K562 (cell line): Measurements from ENCODE around the gene STEAP1B. TPM values are rescaled to one million over a fixed set of nuclear protein-coding genes. Genes with fewer than 3 reads are reported as not detected.

Experiments used
- ATF7 ChIP-seq: fragments of 450-650 bp; IDR thresholded peaks from 2 replicates; pipeline ENCODE4 v1.7.1; 2014; ENCODE audit warnings: mild to moderate bottlenecking, moderate library complexity
- BCL6 ChIP-seq: fragments of 250-450 bp; sonication (Bioruptor Pico); IDR thresholded peaks from 2 replicates; pipeline ENCODE4 v1.4.0; 2020
- DDX20 ChIP-seq: fragments of 450-650 bp; IDR thresholded peaks from 2 replicates; pipeline ENCODE4 v1.6.1; 2016; ENCODE audit warnings: missing genetic modification characterization, low read depth, mild to moderate bottlenecking, missing compliant biosample characterization, moderate library complexity
- GABPA ChIP-seq: fragments of 200-800 bp; sonication (Bioruptor generic); conservative IDR thresholded peaks from 2 replicates; pipeline ENCODE4 v1.6.1; 2016; ENCODE audit warnings: low read depth, missing genetic modification characterization, missing compliant biosample characterization
- HDAC3 ChIP-seq: fragments of 450-650 bp; IDR thresholded peaks from 2 replicates; pipeline ENCODE4 v1.6.1; 2018; ENCODE audit warnings: borderline replicate concordance, mild to moderate bottlenecking, moderate library complexity; ENCODE audit not compliant: partially characterized antibody
- HINFP ChIP-seq: fragments of 450-650 bp; conservative IDR thresholded peaks from 2 replicates; pipeline ENCODE4 v1.6.1; 2016; ENCODE audit warnings: missing genetic modification characterization, low read depth, mild to moderate bottlenecking, control low read depth, missing compliant biosample characterization
- HMBOX1 ChIP-seq: sonication (generic); IDR thresholded peaks from 2 replicates; pipeline ENCODE4 v1.6.1; 2016
- IRF2 ChIP-seq: sonication (generic); formaldehyde crosslinking; IDR thresholded peaks from 2 replicates; pipeline ENCODE4 v1.8.1; 2022; ENCODE audit warnings: mild to moderate bottlenecking, missing genetic modification reagents
- MNT ChIP-seq, 2 experiments: fragments of 450-650 bp; conservative IDR thresholded peaks; 2 replicates each; pipeline ENCODE4 v1.6.1; 2017; ENCODE audit warnings: mild to moderate bottlenecking in 2 of 2, moderate library complexity in 2 of 2
- NFIX ChIP-seq: fragments of 250-450 bp; sonication (Bioruptor Pico); IDR thresholded peaks from 2 replicates; pipeline ENCODE4 v1.4.0; 2020; ENCODE audit warnings: low read depth, mild to moderate bottlenecking, moderate library complexity
- RBM25 ChIP-seq: fragments of 200-400 bp; formaldehyde crosslinking; IDR thresholded peaks from 2 replicates; pipeline ENCODE4 v1.6.1; 2018; ENCODE audit warnings: low read length, low read depth, moderate library complexity; ENCODE audit not compliant: severe bottlenecking
- RCOR1 ChIP-seq, 2 experiments: IDR thresholded peaks; 2 replicates each; pipeline ENCODE4 v1.6.1; 2012; ENCODE audit warnings: low read depth in 2 of 2, low read length in 2 of 2, borderline replicate concordance in 1 of 2, improper control_type of control experiment in 1 of 2
- SAP30 ChIP-seq: fragments of 200-600 bp; sonication (generic); IDR thresholded peaks from 2 replicates; pipeline ENCODE4 v1.6.1; 2012; ENCODE audit warnings: borderline replicate concordance, low read depth, mild to moderate bottlenecking, moderate library complexity, low read length, control low read depth, inconsistent platforms; ENCODE audit not compliant: insufficient read depth, poor library complexity, severe bottlenecking
- SP1 ChIP-seq: sonication (generic); formaldehyde crosslinking; IDR thresholded peaks from 2 replicates; pipeline ENCODE4 v1.8.1; 2022; ENCODE audit warnings: mild to moderate bottlenecking, missing genetic modification reagents
- TAF15 ChIP-seq: fragments of 200-400 bp; formaldehyde crosslinking; IDR thresholded peaks from 2 replicates; pipeline ENCODE4 v1.6.1; 2017; ENCODE audit warnings: mild to moderate bottlenecking, low read depth, low read length, moderate library complexity
- TCF3 ChIP-seq: sonication (generic); formaldehyde crosslinking; IDR thresholded peaks from 2 replicates; pipeline ENCODE4 v1.4.0; 2020; ENCODE audit warnings: mild to moderate bottlenecking, missing genetic modification reagents
- THAP12 ChIP-seq: fragments of 250-450 bp; sonication (Bioruptor Pico); IDR thresholded peaks from 2 replicates; pipeline ENCODE4 v1.9.0; 2021; ENCODE audit warnings: mild to moderate bottlenecking, inconsistent platforms
- ZNF316 ChIP-seq: fragments of 450-650 bp; IDR thresholded peaks from 2 replicates; pipeline ENCODE4 v1.6.1; 2016
- ZNF717 ChIP-seq: fragments of 250-450 bp; sonication (Bioruptor Pico); IDR thresholded peaks from 2 replicates; pipeline ENCODE4 v1.5.0; 2021
- ZZZ3 ChIP-seq: fragments of 450-650 bp; IDR thresholded peaks from 2 replicates; pipeline ENCODE4 v1.6.1; 2016; ENCODE audit warnings: antibody characterized with exemption, mild to moderate bottlenecking, moderate library complexity
- polyA plus RNA-seq, 8 experiments: library from polyadenylated mRNA; depleted of rRNA in 4 of 8; stranded (reverse) in 5 of 8; unstranded in 3 of 8; fragments of >200 nt; fragmentation: Nextera tagmentation in 2 of 8; fragmentation: Illumina TruSeq in 1 of 8; extraction: Ambion mirVana in 2 of 8; extraction: Trizol in 1 of 8; gene quantifications; 2 replicates each; pipeline versions ENCODE4 v1.2.1 to v1.2.3, GENCODE V29; 2011 to 2014; ENCODE audit warnings: inconsistent platforms in 1 of 8, missing spikeins in 1 of 8
- total RNA-seq, 7 experiments: library from RNA; depleted of rRNA in 6 of 7; stranded (reverse); fragments of >200 nt in 6 of 7; fragmentation: Illumina TruSeq in 2 of 7; extraction: Trizol in 2 of 7; gene quantifications; 2 replicates each; pipeline versions ENCODE4 v1.2.1 to v1.2.3, GENCODE V29; 2011 to 2021; ENCODE audit warnings: low replicate concordance in 1 of 7
- TF ChIP-seq, protein P1 (sequence below): sonication (generic); formaldehyde crosslinking; IDR thresholded peaks from 2 replicates; pipeline ENCODE4 v1.8.0; 2022; ENCODE audit warnings: mild to moderate bottlenecking, missing genetic modification reagents

Gene STEAP1B
- total and polyA plus RNA-seq, 9 of the 15 experiments (the other 6 are each of a cell fraction or from before 2014, with no cell fraction given), result 20.0 to 38.5 (median 30.6) TPM

- no peak for TF ChIP-seq HMBOX1
- no peak for TF ChIP-seq GABPA
- no peak for TF ChIP-seq BCL6 (CRISPR knock-in tag)
- TF ChIP-seq NFIX (CRISPR knock-in tag), result no peak
- TF ChIP-seq DDX20 (tag), result no peak
- no peak for TF ChIP-seq IRF2 (CRISPR knock-in tag)
- TF ChIP-seq TCF3, result no peak
- no peak for TF ChIP-seq HDAC3
- no peak for TF ChIP-seq TAF15
- no peak for TF ChIP-seq MNT (conservative IDR thresholded peaks at IDR 0.05)
- no peak for TF ChIP-seq ZNF717
- TF ChIP-seq RBM25, result no peak
- TF ChIP-seq ZZZ3, result no peak
- TF ChIP-seq SAP30, result no peak
- no peak for TF ChIP-seq SP1 (CRISPR knock-in tag)
- TF ChIP-seq ZNF316, result no peak
- TF ChIP-seq RCOR1 (IDR thresholded peaks at IDR 0.05; ENCODE audit: borderline replicate concordance in 1 of 2, low read depth in 2 of 2, low read length in 2 of 2), result no peak
- TF ChIP-seq, protein P1, sequence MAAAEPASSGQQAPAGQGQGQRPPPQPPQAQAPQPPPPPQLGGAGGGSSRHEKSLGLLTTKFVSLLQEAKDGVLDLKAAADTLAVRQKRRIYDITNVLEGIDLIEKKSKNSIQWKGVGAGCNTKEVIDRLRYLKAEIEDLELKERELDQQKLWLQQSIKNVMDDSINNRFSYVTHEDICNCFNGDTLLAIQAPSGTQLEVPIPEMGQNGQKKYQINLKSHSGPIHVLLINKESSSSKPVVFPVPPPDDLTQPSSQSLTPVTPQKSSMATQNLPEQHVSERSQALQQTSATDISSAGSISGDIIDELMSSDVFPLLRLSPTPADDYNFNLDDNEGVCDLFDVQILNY (CRISPR knock-in tag), result no peak
- no peak for TF ChIP-seq THAP12 (CRISPR knock-in tag)
- no peak for TF ChIP-seq ATF7
- TF ChIP-seq HINFP, result no peak
These were observed 11.1 kb downstream of the STEAP1B start (continued) for GRCh38 chr7:22488643-22489462.
